BE2C (cell line): ENCODE results near the gene PREX1.
A peak's percentile ranks its signal among the peaks of the same experiment; 100 is the strongest.

ENCODE experiments used
- DNase-seq: peaks from one replicate; pipeline ENCODE4 v3.0.0-alpha.2; 2020
- H3K27me3 ChIP-seq: fragments of 250-450 bp; sonication (Bioruptor Pico); 2 replicates; pipeline ENCODE4 v1.5.1; 2020; ENCODE audit warnings: mild to moderate bottlenecking
- H3K36me3 ChIP-seq: fragments of 250-450 bp; sonication (Bioruptor Pico); 2 replicates; pipeline ENCODE4 v1.5.1; 2020; ENCODE audit warnings: mild to moderate bottlenecking
- H3K4me1 ChIP-seq: fragments of 250-450 bp; sonication (Bioruptor Pico); 2 replicates; pipeline ENCODE4 v1.5.1; 2020
- H3K4me3 ChIP-seq: 2 replicates; pipeline ENCODE4 v1.5.1; 2011; ENCODE audit warnings: low read depth, low read length
- H3K9me3 ChIP-seq: fragments of 250-450 bp; sonication (Bioruptor Pico); 2 replicates; pipeline ENCODE4 v1.5.1; 2020
- CTCF ChIP-seq: IDR thresholded peaks from 2 replicates; pipeline ENCODE4 v1.5.1; 2012; ENCODE audit warnings: mild to moderate bottlenecking, low read depth, low read length

PREX1 gene

GRCh38 chr20:48617481-48617880 is 210.3 kb downstream of the PREX1 start:
- peaks cover 7% of the 10 kb centered on the region for H3K27me3 ChIP-seq
- H3K4me1 ChIP-seq, result 0 out of 2 replicates have a peak, but pooled peaks cover 3% of the 10 kb centered on the region
- DNase-seq, result no peak
- no peak for TF ChIP-seq CTCF
- no peak overlapping the region for H3K4me3 ChIP-seq
- no peaks in the 10 kb centered on the region for H3K36me3 ChIP-seq
- no peaks in the 10 kb centered on the region for H3K9me3 ChIP-seq

DNA sequence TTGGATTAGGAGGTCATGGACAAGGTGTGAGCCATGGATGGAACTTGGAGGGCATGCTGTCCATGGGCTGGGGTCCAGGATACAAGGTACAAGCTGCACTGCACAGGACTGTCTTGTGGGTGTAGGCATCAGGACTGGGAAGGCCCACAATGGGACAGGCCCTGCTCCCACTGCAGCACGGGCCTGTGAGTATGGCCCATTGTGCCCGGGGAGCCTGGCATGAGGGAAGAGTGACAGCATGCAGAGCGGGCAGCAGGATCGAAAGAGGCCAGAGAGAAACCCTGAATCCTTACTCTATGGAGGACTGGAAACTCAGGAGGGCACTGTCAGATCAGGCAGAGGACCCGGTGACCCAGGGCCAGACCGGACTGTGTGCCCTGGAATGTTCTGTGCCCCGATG is 211.3 kb downstream of the PREX1 start:
- Histone ChIP-seq H3K4me1 (0 out of 2 replicates have a peak, but pooled peaks cover 3% of the 10 kb centered on the region), H3K36me3 (no peaks in the 10 kb centered on the region), H3K9me3 (no peaks in the 10 kb centered on the region), H3K4me3 (no peak overlapping the region), H3K27me3 (peaks cover 7% of the 10 kb centered on the region)
- no peak for TF ChIP-seq CTCF
- peak; percentile 2 for DNase-seq

DNA sequence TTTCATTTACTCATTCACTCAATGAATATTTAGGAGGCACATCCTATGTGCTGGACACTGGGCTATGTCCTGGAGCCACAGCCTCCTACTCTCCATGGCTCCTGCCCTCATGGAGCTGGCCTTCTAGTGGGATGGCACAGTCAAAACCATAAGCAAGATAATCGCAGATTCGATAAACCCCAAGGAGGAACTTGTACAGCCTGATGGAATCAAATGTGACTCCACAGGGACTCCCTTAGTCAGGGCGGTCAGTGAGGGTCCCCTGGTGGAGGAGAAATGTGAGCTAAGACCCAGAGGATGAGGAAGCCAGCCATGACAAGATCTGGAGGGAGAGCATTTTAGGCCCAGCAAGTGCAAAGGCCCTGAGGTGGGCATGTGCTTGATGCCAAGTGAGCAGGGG is 211.9 kb downstream of the PREX1 start:
- TF ChIP-seq CTCF, result no peak
- no peaks in the 10 kb centered on the region for H3K9me3 ChIP-seq

DNA sequence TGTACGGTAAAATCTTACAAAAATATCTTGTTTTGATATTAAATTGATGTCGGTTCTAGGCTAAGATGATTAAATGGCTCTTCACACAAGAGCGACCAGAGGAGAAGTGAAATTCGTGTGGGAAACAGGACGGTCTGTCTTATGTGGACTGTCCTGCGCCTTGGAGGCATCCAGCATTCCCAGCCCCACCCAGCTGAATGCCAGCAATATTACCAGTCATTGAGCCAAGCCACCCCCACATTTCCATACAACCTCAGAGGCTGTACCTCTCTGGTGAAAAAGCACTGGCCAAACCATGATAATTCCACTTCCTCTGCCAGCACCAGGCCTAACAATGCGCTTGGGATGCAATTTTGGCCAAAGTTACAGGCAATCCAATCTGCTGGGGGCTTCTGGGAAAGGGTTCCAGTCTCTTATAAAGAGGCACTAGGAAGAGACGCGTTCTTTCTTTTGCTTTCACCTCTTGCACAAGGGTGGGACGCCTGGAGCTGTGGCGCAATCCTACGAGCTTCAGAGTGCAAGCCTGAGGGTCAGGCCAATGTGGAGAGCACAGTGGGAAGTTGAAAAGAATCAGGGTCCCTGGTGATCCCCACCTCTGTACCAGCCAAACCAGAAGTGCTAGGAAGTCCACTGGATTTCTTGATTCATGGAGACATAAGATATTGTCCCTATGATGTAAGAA is 213.1 kb downstream of the PREX1 start:
- no peak for TF ChIP-seq CTCF
- DNase-seq, result no peak
- peaks cover 7% of the 10 kb centered on the region for H3K27me3 ChIP-seq
- no peaks in the 10 kb centered on the region for H3K9me3 ChIP-seq
- no peaks in the 10 kb centered on the region for H3K36me3 ChIP-seq
- H3K4me3 ChIP-seq, result no peak overlapping the region
- 0 out of 2 replicates have a peak, but pooled peaks cover 3% of the 10 kb centered on the region for H3K4me1 ChIP-seq

More for the DNA sequence above, 211.9 kb downstream of the PREX1 start:
- no peaks in the 10 kb centered on the region for H3K36me3 ChIP-seq
- peak; percentile 2 for DNase-seq
- 0 out of 2 replicates have a peak, but pooled peaks cover 3% of the 10 kb centered on the region for H3K4me1 ChIP-seq
- peaks cover 7% of the 10 kb centered on the region for H3K27me3 ChIP-seq
- no peak overlapping the region for H3K4me3 ChIP-seq

DNA sequence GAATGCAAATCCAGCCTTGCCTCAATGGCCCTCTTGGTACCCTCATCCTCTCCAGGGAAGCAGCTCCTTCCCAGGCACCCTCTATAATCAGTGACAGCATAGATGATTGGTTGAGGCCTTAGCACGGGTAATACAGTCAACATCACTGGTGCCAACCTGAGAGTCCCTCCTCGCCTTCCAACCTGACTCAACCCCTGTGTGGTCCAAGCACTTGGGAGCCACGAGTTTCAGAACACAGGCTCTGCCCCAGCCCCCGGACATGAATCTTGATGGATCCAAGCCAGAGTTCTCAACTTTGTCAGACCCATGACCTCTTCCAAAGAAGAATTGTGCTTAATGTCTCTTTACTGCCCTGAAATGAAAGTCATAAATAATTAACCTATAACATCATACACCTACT is 213.9 kb downstream of the PREX1 start:
- no peak for TF ChIP-seq CTCF
- no peak overlapping the region for H3K4me3 ChIP-seq
- H3K27me3 ChIP-seq, result peaks cover 7% of the 10 kb centered on the region
- no peaks in the 10 kb centered on the region for H3K36me3 ChIP-seq
- no peak for DNase-seq
- H3K4me1 ChIP-seq, result no peaks in the 10 kb centered on the region
- no peaks in the 10 kb centered on the region for H3K9me3 ChIP-seq

GRCh38 chr20:48612335-48612734 is 215.5 kb downstream of the PREX1 start:
- H3K4me1 ChIP-seq, result no peaks in the 10 kb centered on the region
- no peak for TF ChIP-seq CTCF

More at GRCh38 chr20:48612335-48612734, 215.5 kb downstream of the PREX1 start:
- H3K4me3 ChIP-seq, result no peak overlapping the region
- DNase-seq, result no peak
- no peaks in the 10 kb centered on the region for H3K9me3 ChIP-seq
- H3K27me3 ChIP-seq, result no peaks in the 10 kb centered on the region
- H3K36me3 ChIP-seq, result no peaks in the 10 kb centered on the region
